ENCODE results near the gene PRR3.

The PRR3 gene

DNA sequence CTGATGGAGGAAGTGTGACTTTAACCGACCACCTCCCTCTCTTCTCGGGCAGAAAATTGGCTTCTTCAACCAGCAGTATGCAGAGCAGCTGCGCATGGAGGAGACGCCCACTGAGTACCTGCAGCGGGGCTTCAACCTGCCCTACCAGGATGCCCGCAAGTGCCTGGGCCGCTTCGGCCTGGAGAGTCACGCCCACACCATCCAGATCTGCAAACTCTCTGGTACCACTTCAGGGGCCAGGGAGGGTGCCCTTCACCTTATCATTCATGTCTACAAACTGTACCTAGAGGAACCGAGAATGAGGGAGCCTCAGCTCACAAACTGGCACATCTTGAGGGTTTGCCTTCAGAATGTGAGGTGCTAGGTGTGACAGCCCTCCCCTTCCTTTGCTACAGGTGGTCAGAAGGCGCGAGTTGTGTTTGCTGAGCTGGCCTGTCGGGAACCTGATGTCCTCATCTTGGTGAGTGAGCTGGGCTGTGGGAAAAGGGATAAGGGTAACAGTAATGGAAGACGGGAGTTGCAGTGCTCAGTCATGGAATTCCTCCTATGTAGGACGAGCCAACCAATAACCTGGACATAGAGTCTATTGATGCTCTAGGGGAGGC is 32.8 kb downstream of the PRR3 start:
- DNase-seq (ENCODE audit: low read depth in 1 of 2, low spot score in 1 of 2): no peak
- Histone ChIP-seq H3K27ac (replicated peaks) (no peak overlapping the region), H3K4me3 (replicated peaks; ENCODE audit: insufficient read depth, low read length) (no peak overlapping the region), H3K27me3 (ENCODE audit: insufficient read depth, poor library complexity, severe bottlenecking) (no peaks in the 10 kb centered on the region)
- TF ChIP-seq SPI1 (IDR thresholded peaks at IDR 0.05; ENCODE audit: borderline replicate concordance, low read depth): no peak
- TF ChIP-seq, protein P1, sequence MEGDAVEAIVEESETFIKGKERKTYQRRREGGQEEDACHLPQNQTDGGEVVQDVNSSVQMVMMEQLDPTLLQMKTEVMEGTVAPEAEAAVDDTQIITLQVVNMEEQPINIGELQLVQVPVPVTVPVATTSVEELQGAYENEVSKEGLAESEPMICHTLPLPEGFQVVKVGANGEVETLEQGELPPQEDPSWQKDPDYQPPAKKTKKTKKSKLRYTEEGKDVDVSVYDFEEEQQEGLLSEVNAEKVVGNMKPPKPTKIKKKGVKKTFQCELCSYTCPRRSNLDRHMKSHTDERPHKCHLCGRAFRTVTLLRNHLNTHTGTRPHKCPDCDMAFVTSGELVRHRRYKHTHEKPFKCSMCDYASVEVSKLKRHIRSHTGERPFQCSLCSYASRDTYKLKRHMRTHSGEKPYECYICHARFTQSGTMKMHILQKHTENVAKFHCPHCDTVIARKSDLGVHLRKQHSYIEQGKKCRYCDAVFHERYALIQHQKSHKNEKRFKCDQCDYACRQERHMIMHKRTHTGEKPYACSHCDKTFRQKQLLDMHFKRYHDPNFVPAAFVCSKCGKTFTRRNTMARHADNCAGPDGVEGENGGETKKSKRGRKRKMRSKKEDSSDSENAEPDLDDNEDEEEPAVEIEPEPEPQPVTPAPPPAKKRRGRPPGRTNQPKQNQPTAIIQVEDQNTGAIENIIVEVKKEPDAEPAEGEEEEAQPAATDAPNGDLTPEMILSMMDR (IDR thresholded peaks at IDR 0.05; ENCODE audit: insufficient read depth, low read length): no peak
- TF ChIP-seq POLR2AphosphoS5 (IDR thresholded peaks at IDR 0.05; ENCODE audit: low read depth): no peak
- TF ChIP-seq, protein P2, sequence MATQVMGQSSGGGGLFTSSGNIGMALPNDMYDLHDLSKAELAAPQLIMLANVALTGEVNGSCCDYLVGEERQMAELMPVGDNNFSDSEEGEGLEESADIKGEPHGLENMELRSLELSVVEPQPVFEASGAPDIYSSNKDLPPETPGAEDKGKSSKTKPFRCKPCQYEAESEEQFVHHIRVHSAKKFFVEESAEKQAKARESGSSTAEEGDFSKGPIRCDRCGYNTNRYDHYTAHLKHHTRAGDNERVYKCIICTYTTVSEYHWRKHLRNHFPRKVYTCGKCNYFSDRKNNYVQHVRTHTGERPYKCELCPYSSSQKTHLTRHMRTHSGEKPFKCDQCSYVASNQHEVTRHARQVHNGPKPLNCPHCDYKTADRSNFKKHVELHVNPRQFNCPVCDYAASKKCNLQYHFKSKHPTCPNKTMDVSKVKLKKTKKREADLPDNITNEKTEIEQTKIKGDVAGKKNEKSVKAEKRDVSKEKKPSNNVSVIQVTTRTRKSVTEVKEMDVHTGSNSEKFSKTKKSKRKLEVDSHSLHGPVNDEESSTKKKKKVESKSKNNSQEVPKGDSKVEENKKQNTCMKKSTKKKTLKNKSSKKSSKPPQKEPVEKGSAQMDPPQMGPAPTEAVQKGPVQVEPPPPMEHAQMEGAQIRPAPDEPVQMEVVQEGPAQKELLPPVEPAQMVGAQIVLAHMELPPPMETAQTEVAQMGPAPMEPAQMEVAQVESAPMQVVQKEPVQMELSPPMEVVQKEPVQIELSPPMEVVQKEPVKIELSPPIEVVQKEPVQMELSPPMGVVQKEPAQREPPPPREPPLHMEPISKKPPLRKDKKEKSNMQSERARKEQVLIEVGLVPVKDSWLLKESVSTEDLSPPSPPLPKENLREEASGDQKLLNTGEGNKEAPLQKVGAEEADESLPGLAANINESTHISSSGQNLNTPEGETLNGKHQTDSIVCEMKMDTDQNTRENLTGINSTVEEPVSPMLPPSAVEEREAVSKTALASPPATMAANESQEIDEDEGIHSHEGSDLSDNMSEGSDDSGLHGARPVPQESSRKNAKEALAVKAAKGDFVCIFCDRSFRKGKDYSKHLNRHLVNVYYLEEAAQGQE (IDR thresholded peaks at IDR 0.05; ENCODE audit: insufficient replicate concordance, low read depth): no peak
- no peak for TF ChIP-seq GABPA (IDR thresholded peaks at IDR 0.05; ENCODE audit: low read depth)

DNA sequence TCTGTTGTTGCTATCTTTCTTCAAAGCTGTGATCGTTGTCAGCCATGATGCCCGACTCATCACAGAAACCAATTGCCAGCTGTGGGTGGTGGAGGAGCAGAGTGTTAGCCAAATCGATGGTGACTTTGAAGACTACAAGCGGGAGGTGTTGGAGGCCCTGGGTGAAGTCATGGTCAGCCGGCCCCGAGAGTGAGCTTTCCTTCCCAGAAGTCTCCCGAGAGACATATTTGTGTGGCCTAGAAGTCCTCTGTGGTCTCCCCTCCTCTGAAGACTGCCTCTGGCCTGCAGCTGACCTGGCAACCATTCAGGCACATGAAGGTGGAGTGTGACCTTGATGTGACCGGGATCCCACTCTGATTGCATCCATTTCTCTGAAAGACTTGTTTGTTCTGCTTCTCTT is 33.4 kb downstream of the PRR3 start:
- Histone ChIP-seq H3K27me3 (ENCODE audit: insufficient read depth, poor library complexity, severe bottlenecking) (no peaks in the 10 kb centered on the region), H3K4me3 (replicated peaks; ENCODE audit: insufficient read depth, low read length) (no peak overlapping the region), H3K27ac (replicated peaks) (no peak overlapping the region)
- TF ChIP-seq, protein P2 (IDR thresholded peaks at IDR 0.05; ENCODE audit: insufficient replicate concordance, low read depth): no peak
- no peak for TF ChIP-seq SPI1 (IDR thresholded peaks at IDR 0.05; ENCODE audit: borderline replicate concordance, low read depth)
- TF ChIP-seq, protein P1 (IDR thresholded peaks at IDR 0.05; ENCODE audit: insufficient read depth, low read length): no peak
- DNase-seq (ENCODE audit: low read depth in 1 of 2, low spot score in 1 of 2): no peak

DNA sequence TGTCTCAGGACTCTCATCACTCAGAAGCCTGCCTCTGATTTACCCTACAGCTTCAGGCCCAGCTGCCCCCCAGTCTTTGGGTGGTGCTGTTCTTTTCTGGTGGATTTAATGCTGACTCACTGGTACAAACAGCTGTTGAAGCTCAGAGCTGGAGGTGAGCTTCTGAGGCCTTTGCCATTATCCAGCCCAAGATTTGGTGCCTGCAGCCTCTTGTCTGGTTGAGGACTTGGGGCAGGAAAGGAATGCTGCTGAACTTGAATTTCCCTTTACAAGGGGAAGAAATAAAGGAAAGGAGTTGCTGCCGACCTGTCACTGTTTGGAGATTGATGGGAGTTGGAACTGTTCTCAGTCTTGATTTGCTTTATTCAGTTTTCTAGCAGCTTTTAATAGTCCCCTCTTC is 33.9 kb downstream of the PRR3 start:
- Histone ChIP-seq H3K4me3 (replicated peaks; ENCODE audit: insufficient read depth, low read length) (no peak overlapping the region), H3K27ac (replicated peaks) (no peak overlapping the region), H3K27me3 (ENCODE audit: insufficient read depth, poor library complexity, severe bottlenecking) (no peaks in the 10 kb centered on the region)
- TF ChIP-seq SPI1 (IDR thresholded peaks at IDR 0.05; ENCODE audit: borderline replicate concordance, low read depth): no peak
- TF ChIP-seq, protein P1 (IDR thresholded peaks at IDR 0.05; ENCODE audit: insufficient read depth, low read length): no peak
- TF ChIP-seq, protein P2 (IDR thresholded peaks at IDR 0.05; ENCODE audit: insufficient replicate concordance, low read depth): no peak
- no peak for TF ChIP-seq POLR2AphosphoS5 (IDR thresholded peaks at IDR 0.05; ENCODE audit: low read depth)
- TF ChIP-seq GABPA (IDR thresholded peaks at IDR 0.05; ENCODE audit: low read depth): no peak
- DNase-seq (ENCODE audit: low read depth in 1 of 2, low spot score in 1 of 2): no peak

All from HL-60 (cell line).